ENCODE results near the gene CARD18. TPM values are rescaled to one million over a fixed set of nuclear protein-coding genes. Genes with fewer than 3 reads are reported as not detected.
"Not testable (repeated sequence)": the region's sequence is repeated elsewhere in the genome, so short reads cannot be mapped to it uniquely, and the experiment has no call there.

The CARD18 gene
- total RNA-seq, 4 donors from 2014 or later = 11.6 to 26.0 (median 16.5) TPM; not detected in 1

- Histone ChIP-seq H3K27me3 (no peaks in the 10 kb centered on the region), H3K36me3 (no peaks in the 10 kb centered on the region), H3K9me3 (no peaks in the 10 kb centered on the region), H3K27ac (no peak overlapping the region), H3K4me1 (peaks cover 6% of the 10 kb centered on the region), H3K4me3 (no peak overlapping the region)
- DNase-seq (ENCODE audit: low spot score in 2 of 2) = no peak
- TF ChIP-seq POLR2AphosphoS5 (IDR thresholded peaks at IDR 0.05) = no peak
- 75% methylated on average over 1 of the region's 1 CpG for WGBS
Measured at GRCh38 chr11:105108247-105108646, 31.3 kb downstream of the CARD18 start.

- not testable (repeated sequence) for H3K27ac ChIP-seq, H3K4me1 ChIP-seq
- WGBS = 81% methylated on average over 8 of the region's 8 CpGs
Measured at GRCh38 chr11:105107226-105107825, 32.2 kb downstream of the CARD18 start.

DNA sequence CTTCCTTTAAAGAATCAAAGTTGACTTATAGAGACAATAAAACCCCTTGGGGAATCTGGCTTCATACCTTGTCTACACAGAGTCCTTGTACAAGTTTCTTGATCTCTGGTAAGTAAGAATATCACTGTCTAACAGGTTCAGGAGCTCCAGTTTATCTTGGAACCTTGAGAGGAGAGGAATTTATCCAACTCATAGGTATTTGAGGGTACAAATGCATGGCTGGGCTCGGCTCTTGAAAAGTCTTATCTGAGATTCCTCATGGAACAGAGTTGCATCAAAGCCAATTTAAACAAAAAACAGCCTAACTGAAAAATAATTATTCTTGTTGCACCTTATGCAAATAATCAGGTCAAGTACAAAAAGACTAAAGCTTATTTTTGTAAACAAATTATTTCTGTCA lies 33.4 kb downstream of the CARD18 start:
- Histone ChIP-seq H3K36me3 (no peaks in the 10 kb centered on the region), H3K27ac (no peak overlapping the region), H3K4me1 (peaks cover 6% of the 10 kb centered on the region), H3K27me3 (no peaks in the 10 kb centered on the region), H3K4me3 (no peak overlapping the region), H3K9me3 (no peaks in the 10 kb centered on the region)
- no peak for TF ChIP-seq POLR2AphosphoS5 (IDR thresholded peaks at IDR 0.05)
- TF ChIP-seq, protein P1, sequence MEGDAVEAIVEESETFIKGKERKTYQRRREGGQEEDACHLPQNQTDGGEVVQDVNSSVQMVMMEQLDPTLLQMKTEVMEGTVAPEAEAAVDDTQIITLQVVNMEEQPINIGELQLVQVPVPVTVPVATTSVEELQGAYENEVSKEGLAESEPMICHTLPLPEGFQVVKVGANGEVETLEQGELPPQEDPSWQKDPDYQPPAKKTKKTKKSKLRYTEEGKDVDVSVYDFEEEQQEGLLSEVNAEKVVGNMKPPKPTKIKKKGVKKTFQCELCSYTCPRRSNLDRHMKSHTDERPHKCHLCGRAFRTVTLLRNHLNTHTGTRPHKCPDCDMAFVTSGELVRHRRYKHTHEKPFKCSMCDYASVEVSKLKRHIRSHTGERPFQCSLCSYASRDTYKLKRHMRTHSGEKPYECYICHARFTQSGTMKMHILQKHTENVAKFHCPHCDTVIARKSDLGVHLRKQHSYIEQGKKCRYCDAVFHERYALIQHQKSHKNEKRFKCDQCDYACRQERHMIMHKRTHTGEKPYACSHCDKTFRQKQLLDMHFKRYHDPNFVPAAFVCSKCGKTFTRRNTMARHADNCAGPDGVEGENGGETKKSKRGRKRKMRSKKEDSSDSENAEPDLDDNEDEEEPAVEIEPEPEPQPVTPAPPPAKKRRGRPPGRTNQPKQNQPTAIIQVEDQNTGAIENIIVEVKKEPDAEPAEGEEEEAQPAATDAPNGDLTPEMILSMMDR (IDR thresholded peaks at IDR 0.05) = no peak
- TF ChIP-seq EP300 (IDR thresholded peaks at IDR 0.05) = no peak
- no peak for TF ChIP-seq POLR2A (IDR thresholded peaks at IDR 0.05)
- no peak for DNase-seq (ENCODE audit: low spot score in 2 of 2)
- 57% methylated on average over 1 of the region's 1 CpG for WGBS

More at GRCh38 chr11:105107226-105107825, 32.2 kb downstream of the CARD18 start:
- not testable (repeated sequence) for DNase-seq (ENCODE audit: low spot score in 2 of 2); H3K36me3 ChIP-seq; H3K4me3 ChIP-seq; H3K9me3 ChIP-seq; H3K27me3 ChIP-seq

GRCh38 chr11:105104292-105104691 lies 35.3 kb downstream of the CARD18 start:
- TF ChIP-seq POLR2AphosphoS5 (IDR thresholded peaks at IDR 0.05) = no peak
- TF ChIP-seq, protein P1 (IDR thresholded peaks at IDR 0.05) = no peak
- TF ChIP-seq POLR2A (IDR thresholded peaks at IDR 0.05) = no peak
- TF ChIP-seq EP300 (IDR thresholded peaks at IDR 0.05) = no peak
- H3K4me1 ChIP-seq = peaks cover 8% of the 10 kb centered on the region
- WGBS = 68% methylated on average over 1 of the region's 1 CpG
- no peak for DNase-seq (ENCODE audit: low spot score in 2 of 2)
- H3K27ac ChIP-seq = no peak overlapping the region
- no peaks in the 10 kb centered on the region for H3K9me3 ChIP-seq
- no peak overlapping the region for H3K4me3 ChIP-seq
- H3K36me3 ChIP-seq = no peaks in the 10 kb centered on the region
- H3K27me3 ChIP-seq = no peaks in the 10 kb centered on the region

DNA sequence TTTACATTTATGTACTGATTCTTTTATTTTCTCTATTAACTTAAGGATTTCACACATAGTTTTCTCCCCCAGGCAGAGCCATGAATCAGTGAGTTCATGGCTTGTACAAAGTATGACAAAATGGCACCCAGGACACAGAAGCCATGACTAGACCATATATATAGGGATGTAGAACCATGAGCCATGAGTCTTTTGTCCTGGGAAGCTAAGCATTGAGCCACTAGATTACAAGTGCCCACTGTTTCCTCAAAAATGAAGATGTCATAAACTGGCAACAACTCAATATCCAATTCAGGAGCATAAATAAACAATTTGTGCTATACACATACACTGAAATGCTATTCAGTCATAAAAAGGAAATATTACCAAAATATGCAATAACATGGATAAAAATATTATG lies 36.2 kb downstream of the CARD18 start:
- TF ChIP-seq EP300 (IDR thresholded peaks at IDR 0.05) (no peak), POLR2AphosphoS5 (IDR thresholded peaks at IDR 0.05) (no peak), POLR2A (IDR thresholded peaks at IDR 0.05) (no peak)
- TF ChIP-seq, protein P1 (IDR thresholded peaks at IDR 0.05) = no peak
- Histone ChIP-seq H3K36me3 (no peaks in the 10 kb centered on the region), H3K27me3 (no peaks in the 10 kb centered on the region), H3K27ac (no peak overlapping the region), H3K9me3 (no peaks in the 10 kb centered on the region), H3K4me1 (peaks cover 8% of the 10 kb centered on the region), H3K4me3 (no peak overlapping the region)
- DNase-seq (ENCODE audit: low spot score in 2 of 2) = no peak

DNA sequence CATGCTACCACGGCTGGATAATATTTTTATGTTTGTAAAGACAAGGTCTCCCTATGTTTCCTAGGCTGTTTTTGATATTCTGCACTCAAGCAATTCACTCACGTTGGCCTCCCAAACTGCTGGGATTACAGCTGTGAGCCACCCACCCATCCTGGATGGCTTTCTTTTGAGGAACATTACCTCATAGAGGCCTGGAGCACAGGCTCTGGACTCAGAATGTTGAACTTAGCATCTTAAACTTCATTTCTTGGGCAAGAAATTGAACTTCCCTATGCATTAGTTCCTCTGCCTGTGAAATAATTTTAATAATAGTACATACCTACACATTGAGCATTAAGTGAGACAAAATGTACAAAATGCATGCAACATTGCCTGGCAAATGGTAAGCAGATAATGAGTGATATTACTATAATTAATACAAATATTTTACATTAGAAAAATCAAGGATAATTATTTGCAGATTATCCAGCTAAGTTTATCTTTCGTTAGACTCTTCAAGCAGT lies 37.4 kb downstream of the CARD18 start:
- DNase-seq (ENCODE audit: low spot score in 2 of 2); H3K9me3 ChIP-seq; H3K36me3 ChIP-seq; H3K4me1 ChIP-seq; H3K4me3 ChIP-seq; H3K27me3 ChIP-seq; H3K27ac ChIP-seq: not testable (repeated sequence)
- 81% methylated on average over 3 of the region's 3 CpGs for WGBS

All from suprapubic skin (tissue), 4 donors.